ENCODE data around the gene LDLR. TPM values are rescaled to one million over a fixed set of nuclear protein-coding genes. Genes with fewer than 3 reads are reported as not detected.
A peak's percentile ranks its signal among the peaks of the same experiment; 100 is the strongest.

Gene LDLR
- total RNA-seq, 2 donors from 2014 or later, result 61.0 to 101 TPM

DNA sequence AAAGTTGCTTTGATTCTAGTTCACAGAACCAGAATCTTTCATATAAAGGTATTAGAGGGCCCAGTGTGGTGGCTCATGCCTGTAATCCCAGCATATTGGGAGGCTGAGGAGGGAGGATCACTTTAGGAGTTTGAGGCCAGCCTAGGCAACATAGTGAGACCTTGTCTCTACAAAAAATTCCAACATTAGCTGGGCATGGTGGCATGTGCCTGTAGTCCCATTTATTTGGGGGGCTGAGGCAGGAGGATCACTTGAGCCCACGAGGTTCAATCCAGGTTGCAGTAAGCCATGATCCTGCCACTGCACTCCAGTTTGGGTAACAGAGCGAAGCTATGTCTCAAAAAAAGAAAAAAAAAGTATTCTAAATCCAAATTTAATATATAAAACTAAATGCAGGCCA is 9.1 kb downstream of the LDLR start:
- no peaks in the 10 kb centered on the region for H3K27me3 ChIP-seq (ENCODE audit: control insufficient read depth, insufficient read depth, low read length, poor library complexity, severe bottlenecking)
- no peaks in the 10 kb centered on the region for H3K27me3 Mint-ChIP-seq (ENCODE audit: insufficient read depth)
- H3K27ac ChIP-seq (ENCODE audit: low read depth, low read length), result no peak overlapping the region
- H3K36me3 Mint-ChIP-seq (ENCODE audit: low read depth), result peaks cover 78% of the 10 kb centered on the region
- no peaks in the 10 kb centered on the region for H3K4me1 ChIP-seq (ENCODE audit: control insufficient read depth, insufficient read depth, low read length)
- TF ChIP-seq, protein P1, sequence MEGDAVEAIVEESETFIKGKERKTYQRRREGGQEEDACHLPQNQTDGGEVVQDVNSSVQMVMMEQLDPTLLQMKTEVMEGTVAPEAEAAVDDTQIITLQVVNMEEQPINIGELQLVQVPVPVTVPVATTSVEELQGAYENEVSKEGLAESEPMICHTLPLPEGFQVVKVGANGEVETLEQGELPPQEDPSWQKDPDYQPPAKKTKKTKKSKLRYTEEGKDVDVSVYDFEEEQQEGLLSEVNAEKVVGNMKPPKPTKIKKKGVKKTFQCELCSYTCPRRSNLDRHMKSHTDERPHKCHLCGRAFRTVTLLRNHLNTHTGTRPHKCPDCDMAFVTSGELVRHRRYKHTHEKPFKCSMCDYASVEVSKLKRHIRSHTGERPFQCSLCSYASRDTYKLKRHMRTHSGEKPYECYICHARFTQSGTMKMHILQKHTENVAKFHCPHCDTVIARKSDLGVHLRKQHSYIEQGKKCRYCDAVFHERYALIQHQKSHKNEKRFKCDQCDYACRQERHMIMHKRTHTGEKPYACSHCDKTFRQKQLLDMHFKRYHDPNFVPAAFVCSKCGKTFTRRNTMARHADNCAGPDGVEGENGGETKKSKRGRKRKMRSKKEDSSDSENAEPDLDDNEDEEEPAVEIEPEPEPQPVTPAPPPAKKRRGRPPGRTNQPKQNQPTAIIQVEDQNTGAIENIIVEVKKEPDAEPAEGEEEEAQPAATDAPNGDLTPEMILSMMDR (conservative IDR thresholded peaks at IDR 0.05), result no peak
- H3K9ac ChIP-seq (ENCODE audit: extremely low read depth, low read length, poor library complexity, severe bottlenecking), result no peak overlapping the region
- H3K4me3 Mint-ChIP-seq, result no peak overlapping the region
- no peak overlapping the region for H3K4me3 ChIP-seq (ENCODE audit: low read length)
- H3K27ac Mint-ChIP-seq, result no peak overlapping the region
- WGBS, 2 experiments (ENCODE audit: insufficient coverage in 1 of 2, insufficient read length in 1 of 2), result 75 to 100% methylated on average over 1 of the region's 2 CpGs
- H3K9me3 Mint-ChIP-seq, result no peaks in the 10 kb centered on the region
- no peaks in the 10 kb centered on the region for H3K9me3 ChIP-seq (ENCODE audit: control insufficient read depth, low read length)
- no peak for DNase-seq
- peaks cover 92% of the 10 kb centered on the region for H3K36me3 ChIP-seq (ENCODE audit: control insufficient read depth, insufficient read depth, low read length)
- no peaks in the 10 kb centered on the region for H3K4me1 Mint-ChIP-seq

DNA sequence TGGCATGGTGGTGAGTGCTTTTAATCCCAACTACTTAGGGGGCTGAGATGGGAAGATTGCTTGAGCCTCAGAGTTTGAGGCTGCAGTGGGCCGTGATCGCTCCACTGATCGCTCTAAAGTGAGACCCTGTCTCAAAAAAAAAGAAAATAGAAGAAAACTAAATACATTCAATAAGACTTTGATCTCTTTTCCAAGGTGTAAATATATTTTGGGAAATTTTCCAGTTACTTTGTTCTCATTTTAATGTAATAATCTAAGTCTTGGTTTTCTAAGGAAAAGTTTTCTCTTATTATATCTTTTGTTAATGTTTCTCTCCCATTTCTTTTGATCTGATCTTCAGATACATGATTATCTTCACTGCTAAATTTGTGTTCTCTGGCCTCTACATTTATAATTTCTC is 9.6 kb downstream of the LDLR start:
- Histone ChIP-seq H3K36me3 (ENCODE audit: control insufficient read depth, insufficient read depth, low read length) (peaks cover 92% of the 10 kb centered on the region), H3K9ac (ENCODE audit: extremely low read depth, low read length, poor library complexity, severe bottlenecking) (no peak overlapping the region), H3K4me1 (ENCODE audit: control insufficient read depth, insufficient read depth, low read length) (no peaks in the 10 kb centered on the region), H3K9me3 (ENCODE audit: control insufficient read depth, low read length) (no peaks in the 10 kb centered on the region), H3K27ac (ENCODE audit: low read depth, low read length) (no peak overlapping the region), H3K27me3 (ENCODE audit: control insufficient read depth, insufficient read depth, low read length, poor library complexity, severe bottlenecking) (no peaks in the 10 kb centered on the region), H3K4me3 (ENCODE audit: low read length) (no peak overlapping the region)
- TF ChIP-seq, protein P1 (conservative IDR thresholded peaks at IDR 0.05), result no peak
- Mint-ChIP-seq H3K36me3 (ENCODE audit: low read depth) (peaks cover 78% of the 10 kb centered on the region), H3K4me3 (no peak overlapping the region), H3K27me3 (ENCODE audit: insufficient read depth) (no peaks in the 10 kb centered on the region), H3K9me3 (no peaks in the 10 kb centered on the region), H3K27ac (no peak overlapping the region), H3K4me1 (no peaks in the 10 kb centered on the region)
- 90% methylated on average over 3 of the region's 3 CpGs; no CpG with 5 or more reads in 1 of the 2 experiments for WGBS, 2 experiments (ENCODE audit: insufficient coverage in 1 of 2, insufficient read length in 1 of 2)
- DNase-seq, result no peak

DNA sequence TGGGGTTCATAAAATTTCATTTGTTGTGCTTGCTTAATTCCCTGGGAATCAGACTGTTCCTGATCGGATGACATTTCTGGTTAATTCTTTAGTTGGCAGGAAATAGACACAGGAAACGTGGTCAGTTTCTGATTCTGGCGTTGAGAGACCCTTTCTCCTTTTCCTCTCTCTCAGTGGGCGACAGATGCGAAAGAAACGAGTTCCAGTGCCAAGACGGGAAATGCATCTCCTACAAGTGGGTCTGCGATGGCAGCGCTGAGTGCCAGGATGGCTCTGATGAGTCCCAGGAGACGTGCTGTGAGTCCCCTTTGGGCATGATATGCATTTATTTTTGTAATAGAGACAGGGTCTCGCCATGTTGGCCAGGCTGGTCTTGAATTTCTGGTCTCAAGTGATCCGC is 10.8 kb downstream of the LDLR start:
- Histone ChIP-seq H3K9ac (ENCODE audit: extremely low read depth, low read length, poor library complexity, severe bottlenecking) (no peak overlapping the region), H3K9me3 (ENCODE audit: control insufficient read depth, low read length) (no peaks in the 10 kb centered on the region), H3K36me3 (ENCODE audit: control insufficient read depth, insufficient read depth, low read length) (peaks cover 89% of the 10 kb centered on the region), H3K27ac (ENCODE audit: low read depth, low read length) (peak overlapping the region; percentile 24), H3K4me3 (ENCODE audit: low read length) (no peak overlapping the region), H3K27me3 (ENCODE audit: control insufficient read depth, insufficient read depth, low read length, poor library complexity, severe bottlenecking) (no peaks in the 10 kb centered on the region), H3K4me1 (ENCODE audit: control insufficient read depth, insufficient read depth, low read length) (no peaks in the 10 kb centered on the region)
- TF ChIP-seq, protein P1 (conservative IDR thresholded peaks at IDR 0.05), result no peak
- Mint-ChIP-seq H3K36me3 (ENCODE audit: low read depth) (peaks cover 79% of the 10 kb centered on the region), H3K27ac (peak overlapping the region; percentile 75), H3K4me3 (no peak overlapping the region), H3K9me3 (no peaks in the 10 kb centered on the region), H3K27me3 (ENCODE audit: insufficient read depth) (no peaks in the 10 kb centered on the region), H3K4me1 (no peaks in the 10 kb centered on the region)
- 96 to 97% methylated on average over 8 to 12 of the region's 12 CpGs for WGBS, 2 experiments (ENCODE audit: insufficient coverage in 1 of 2, insufficient read length in 1 of 2)
- DNase-seq, result peak; percentile 49

All from endodermal cell (in vitro differentiated cells).